Measurements from ENCODE around the gene CCDC152. TPM values are rescaled to one million over a fixed set of nuclear protein-coding genes. Genes with fewer than 3 reads are reported as not detected.
"Not testable (repeated sequence)": the region's sequence is repeated elsewhere in the genome, so short reads cannot be mapped to it uniquely, and the experiment has no call there.

The CCDC152 gene
- 10.0 and 12.5 TPM in 2 replicates for polyA plus RNA-seq (2014; cell fraction: cytosol; rRNA removed)
- 5.5 and 6.7 TPM in 2 replicates for polyA plus RNA-seq (2014; cell fraction: nucleus; rRNA removed)

- DNase-seq (ENCODE audit: low spot score): peak; percentile 75
Measured at GRCh38 chr5:42756606-42757601, at the start of gene CCDC152. TSS of gene CCDC152 (plus strand) at chr5:42756818. CDS start at chr5:42759122, 2,304 bp downstream.

GRCh38 chr5:42715785-42716184, 40.8 kb upstream of the CCDC152 start:
- no peak for DNase-seq (ENCODE audit: low spot score)

GRCh38 chr5:42718591-42718990, 38.0 kb upstream of the CCDC152 start:
- DNase-seq (ENCODE audit: low spot score): no peak

- no peak for DNase-seq (ENCODE audit: low spot score)
Measured at GRCh38 chr5:42719034-42719433, 37.6 kb upstream of the CCDC152 start.

GRCh38 chr5:42720251-42720650, 36.4 kb upstream of the CCDC152 start:
- peak; percentile 12 for DNase-seq (ENCODE audit: low spot score)

- no peak for DNase-seq (ENCODE audit: low spot score)
Measured at GRCh38 chr5:42721484-42721883, 35.1 kb upstream of the CCDC152 start.

- not testable (repeated sequence) for DNase-seq (ENCODE audit: low spot score)
Measured at GRCh38 chr5:42734531-42735058, 22.0 kb upstream of the CCDC152 start.

- no peak for DNase-seq (ENCODE audit: low spot score)
Measured at GRCh38 chr5:42740920-42741319, 15.7 kb upstream of the CCDC152 start.

- DNase-seq (ENCODE audit: low spot score): no peak
Measured at GRCh38 chr5:42745426-42745825, 11.2 kb upstream of the CCDC152 start.

- DNase-seq (ENCODE audit: low spot score): no peak
Measured at GRCh38 chr5:42745856-42746255, 10.8 kb upstream of the CCDC152 start.

- no peak for DNase-seq (ENCODE audit: low spot score)
Measured at GRCh38 chr5:42749020-42749419, 7.6 kb upstream of the CCDC152 start.

- DNase-seq (ENCODE audit: low spot score): no peak
Measured at GRCh38 chr5:42750507-42750906, 6.1 kb upstream of the CCDC152 start.

- no peak for DNase-seq (ENCODE audit: low spot score)
Measured at GRCh38 chr5:42751044-42751443, 5.6 kb upstream of the CCDC152 start.

GRCh38 chr5:42753099-42753498, 3.5 kb upstream of the CCDC152 start:
- DNase-seq (ENCODE audit: low spot score): no peak

- no peak for DNase-seq (ENCODE audit: low spot score)
Measured at GRCh38 chr5:42759456-42759855, 2.8 kb downstream of the CCDC152 start.

- no peak for DNase-seq (ENCODE audit: low spot score)
Measured at GRCh38 chr5:42760426-42760825, 3.8 kb downstream of the CCDC152 start.

- no peak for DNase-seq (ENCODE audit: low spot score)
Measured at GRCh38 chr5:42761791-42762190, 5.2 kb downstream of the CCDC152 start.

- DNase-seq (ENCODE audit: low spot score): peak; percentile 23
Measured at GRCh38 chr5:42767491-42768105, 11.0 kb downstream of the CCDC152 start.

GRCh38 chr5:42768106-42768504, 11.5 kb downstream of the CCDC152 start:
- no peak for DNase-seq (ENCODE audit: low spot score)

GRCh38 chr5:42770003-42770402, 13.4 kb downstream of the CCDC152 start:
- no peak for DNase-seq (ENCODE audit: low spot score)

- no peak for DNase-seq (ENCODE audit: low spot score)
Measured at GRCh38 chr5:42772265-42772993, 15.8 kb downstream of the CCDC152 start.

GRCh38 chr5:42779083-42779482, 22.5 kb downstream of the CCDC152 start:
- no peak for DNase-seq (ENCODE audit: low spot score)

Measured in SK-N-DZ (cell line).